Small intestine (tissue), 7 donors: ENCODE results near the gene CCR5AS.

Experiments
- DNase-seq, 2 donors: peaks; one replicate each; pipeline versions ENCODE4 v3.0.0 to v3.0.0-alpha.2; 2013
- FAIRE-seq: peaks from 2 replicates; lab custom pipeline; 2012; peaks lifted over from hg19 to GRCh38; lab: Jason Lieb, UNC
- H3K27ac ChIP-seq, 3 donors: one replicate each; pipeline ENCODE4 v1.5.1; 2013; ENCODE audit warnings: low read length in 2 of 3, mild to moderate bottlenecking in 2 of 3, control low read depth in 1 of 3, inconsistent platforms in 1 of 3, low read depth in 1 of 3, moderate library complexity in 1 of 3
- H3K27me3 ChIP-seq, 3 donors: one replicate each; pipeline ENCODE4 v1.6.1; 2013; ENCODE audit warnings: low read length in 3 of 3, inconsistent platforms in 1 of 3; ENCODE audit not compliant: control insufficient read depth in 3 of 3, insufficient read depth in 3 of 3
- H3K36me3 ChIP-seq, 3 donors: one replicate each; pipeline ENCODE4 v1.6.1; 2013; ENCODE audit warnings: low read length in 3 of 3, inconsistent platforms in 1 of 3, low read depth in 1 of 3, mild to moderate bottlenecking in 1 of 3, moderate library complexity in 1 of 3; ENCODE audit not compliant: control insufficient read depth in 3 of 3, insufficient read depth in 2 of 3
- H3K4me1 ChIP-seq, 3 donors: one replicate each; pipeline ENCODE4 v1.6.1; 2013; ENCODE audit warnings: low read length in 2 of 3, inconsistent platforms in 1 of 3, low read depth in 1 of 3, mild to moderate bottlenecking in 1 of 3, moderate library complexity in 1 of 3; ENCODE audit not compliant: control insufficient read depth in 3 of 3, insufficient read depth in 2 of 3
- H3K4me3 ChIP-seq, 3 donors: one replicate each; pipeline ENCODE4 v1.5.1; 2013; ENCODE audit warnings: low read length in 3 of 3, control low read depth in 1 of 3, inconsistent platforms in 1 of 3, low read depth in 1 of 3, mild to moderate bottlenecking in 1 of 3, moderate library complexity in 1 of 3
- H3K9me3 ChIP-seq, 2 donors: one replicate each; pipeline ENCODE4 v1.6.1; 2013; ENCODE audit warnings: low read depth in 1 of 2, low read length in 1 of 2; ENCODE audit not compliant: control insufficient read depth in 2 of 2, insufficient read depth in 1 of 2
- WGBS, 3 donors: extraction: QIAGEN DNeasy Blood & Tissue Kit; methylation state at CpG; one replicate each; pipeline ENCODE4 v1.1.7; 2013; 5-methylcytosine and 5-hydroxymethylcytosine counted together
- donor health status: healthy with polysubstance abuse.
- donor health status: control.
- donor health status: control.
- donor health status: Bipolar disorder and iron deficiency.
- donor health status: healthy.

The CCR5AS gene

DNA sequence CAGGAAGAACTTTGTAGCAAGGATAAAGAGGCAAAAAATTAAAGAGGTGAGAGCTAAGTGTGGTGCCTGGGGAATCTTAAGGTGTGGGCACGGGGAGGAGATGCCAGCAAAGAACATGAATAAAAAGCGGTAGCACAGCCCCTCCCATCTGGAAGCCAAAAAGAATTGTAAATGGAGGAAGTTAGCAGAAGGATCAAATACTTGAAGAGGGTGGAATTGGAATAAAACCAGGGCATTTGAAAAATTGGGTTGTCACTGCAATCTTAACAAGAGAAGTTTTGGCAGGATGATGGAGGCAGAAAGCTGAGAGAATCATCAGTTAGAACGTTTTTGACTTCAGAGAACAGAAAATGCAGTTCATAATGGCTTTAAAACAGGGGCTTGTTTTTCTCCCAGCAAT is 50.6 kb downstream of the CCR5AS start:
- Histone ChIP-seq H3K4me3 (no peak overlapping the region), H3K27ac (no peak overlapping the region), H3K27me3 (peaks cover 0 to 15% (median 3%) of the 10 kb centered on the region in 3 donors), H3K36me3 (no peaks in the 10 kb centered on the region), H3K4me1 (no peaks in the 10 kb centered on the region), H3K9me3 (no peaks in the 10 kb centered on the region)
- no peak for DNase-seq
- no peak for FAIRE-seq
- 50 to 54% (median 52%) methylated on average over 3 of the region's 3 CpGs for WGBS, 3 donors

DNA sequence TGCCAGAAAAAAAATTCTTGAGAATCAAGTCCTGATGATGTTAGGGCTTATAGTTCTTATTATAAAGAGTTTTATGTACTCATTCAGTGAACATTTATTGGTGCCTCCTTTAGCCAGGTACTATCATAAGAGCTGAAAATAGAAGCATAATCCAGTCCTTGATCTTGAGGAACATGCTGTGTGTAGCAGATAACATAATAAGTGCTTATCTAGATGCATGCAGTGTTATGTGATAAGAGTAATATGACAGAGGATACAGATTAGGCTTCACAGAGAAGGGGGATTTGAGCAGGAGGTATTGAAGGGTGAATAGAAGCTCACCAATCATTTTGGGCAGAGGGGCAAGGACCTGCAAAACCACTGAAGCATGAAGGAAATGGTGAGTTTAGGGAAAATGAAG is 51.9 kb downstream of the CCR5AS start:
- Histone ChIP-seq H3K9me3 (no peaks in the 10 kb centered on the region), H3K27me3 (peaks cover 0 to 15% (median 3%) of the 10 kb centered on the region in 3 donors), H3K27ac (peak overlapping the region in 1 of 3 donors; percentile 25), H3K4me1 (no peaks in the 10 kb centered on the region), H3K4me3 (no peak overlapping the region), H3K36me3 (no peaks in the 10 kb centered on the region)
- no peak for DNase-seq
- FAIRE-seq = no peak

GRCh38 chr3:46354478-46354877 is 52.4 kb downstream of the CCR5AS start:
- Histone ChIP-seq H3K9me3 (no peaks in the 10 kb centered on the region), H3K27ac (peak overlapping the region in 1 of 3 donors; percentile 72), H3K36me3 (no peaks in the 10 kb centered on the region), H3K4me3 (no peak overlapping the region), H3K4me1 (no peaks in the 10 kb centered on the region), H3K27me3 (peaks cover 0 to 15% (median 3%) of the 10 kb centered on the region in 3 donors)
- DNase-seq (no peak), FAIRE-seq (no peak)
- 38 to 50% (median 40%) methylated on average over 1 of the region's 1 CpG for whole genome bisulfite sequencing, 3 donors

GRCh38 chr3:46353647-46354410 is 53.0 kb downstream of the CCR5AS start, which contains the start of gene CCR2:
Gene CCR2 (plus strand): TSS chr3:46354111. CDS start chr3:46357528, 3,417 bp downstream.
- Histone ChIP-seq H3K4me3 (no peak within 1 kb of the TSS), H3K27ac (peak within 1 kb of the TSS in 1 of 3 donors; percentile 72), H3K9me3 (no peaks in the 10 kb centered on the region)

DNA sequence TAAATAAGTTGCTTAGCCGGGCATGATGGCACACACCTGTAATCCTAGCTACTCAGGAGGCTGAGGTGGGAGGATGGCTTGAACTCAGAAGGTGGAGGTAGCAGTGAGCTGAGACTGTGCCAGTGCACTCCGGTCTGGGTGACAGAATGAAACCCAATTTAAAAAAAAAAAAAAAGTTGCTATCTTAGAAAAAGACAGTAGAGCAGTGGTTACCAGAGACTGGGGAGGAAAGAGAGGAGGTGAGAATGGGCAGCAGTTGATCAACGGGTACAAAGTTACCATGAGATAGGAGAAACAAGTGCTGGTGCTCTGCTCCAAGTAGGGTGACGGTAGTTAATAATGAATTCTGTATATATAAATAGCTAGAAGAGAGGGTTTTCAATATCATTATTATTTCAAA is 53.8 kb downstream of the CCR5AS start:
- WGBS, 3 donors = 66 to 83% (median 71%) methylated on average over 4 of the region's 4 CpGs

More at GRCh38 chr3:46353647-46354410, 53.0 kb downstream of the CCR5AS start, which contains the start of gene CCR2:
- Histone ChIP-seq H3K4me1 (no peaks in the 10 kb centered on the region), H3K36me3 (no peaks in the 10 kb centered on the region), H3K27me3 (peaks cover 0 to 16% (median 3%) of the 10 kb centered on the region in 3 donors)
- DNase-seq (no peak), FAIRE-seq (no peak)
- WGBS, 3 donors = 56 to 65% (median 63%) methylated on average over 7 of the region's 7 CpGs

GRCh38 chr3:46351646-46352045 is 55.2 kb downstream of the CCR5AS start:
- WGBS, 3 donors = 83 to 90% (median 88%) methylated on average over 3 of the region's 3 CpGs
- H3K4me1 ChIP-seq = no peaks in the 10 kb centered on the region
- peaks cover 0 to 14% (median 3%) of the 10 kb centered on the region in 3 donors for H3K27me3 ChIP-seq
- H3K4me3 ChIP-seq = no peak overlapping the region
- peaks cover 0 to 4% of the 10 kb centered on the region in 2 donors for H3K9me3 ChIP-seq
- FAIRE-seq = no peak
- H3K27ac ChIP-seq = no peak overlapping the region
- no peak for DNase-seq
- H3K36me3 ChIP-seq = no peaks in the 10 kb centered on the region

More for the DNA sequence above, 53.8 kb downstream of the CCR5AS start:
- H3K4me3 ChIP-seq = no peak overlapping the region
- H3K27me3 ChIP-seq = peaks cover 0 to 16% (median 3%) of the 10 kb centered on the region in 3 donors
- H3K36me3 ChIP-seq = no peaks in the 10 kb centered on the region
- H3K27ac ChIP-seq = no peak overlapping the region
- DNase-seq (no peak), FAIRE-seq (no peak)
- no peaks in the 10 kb centered on the region for H3K4me1 ChIP-seq
- no peaks in the 10 kb centered on the region for H3K9me3 ChIP-seq

- DNase-seq = no peak
- peak overlapping the region in 2 of 3 donors; percentile 48 to 74 for H3K27ac ChIP-seq
- no peaks in the 10 kb centered on the region for H3K4me1 ChIP-seq
- FAIRE-seq = no peak
- no peaks in the 10 kb centered on the region for H3K36me3 ChIP-seq
- peaks cover 0 to 10% (median 3%) of the 10 kb centered on the region in 3 donors for H3K27me3 ChIP-seq
- peaks cover 0 to 4% of the 10 kb centered on the region in 2 donors for H3K9me3 ChIP-seq
- H3K4me3 ChIP-seq = no peak overlapping the region
- WGBS, 3 donors = 52 to 86% (median 54%) methylated on average over 1 of the region's 1 CpG
These were observed 56.7 kb downstream of the CCR5AS start for GRCh38 chr3:46350262-46350565.

GRCh38 chr3:46349484-46350261 is 57.2 kb downstream of the CCR5AS start:
- no peaks in the 10 kb centered on the region for H3K36me3 ChIP-seq
- FAIRE-seq = no peak
- no peaks in the 10 kb centered on the region for H3K4me1 ChIP-seq
- no peak overlapping the region for H3K4me3 ChIP-seq
- peaks cover 0 to 9% (median 3%) of the 10 kb centered on the region in 3 donors for H3K27me3 ChIP-seq
- DNase-seq = peak in 1 of 2 donors; percentile 46
- WGBS, 3 donors = 52 to 79% (median 59%) methylated on average over 2 of the region's 2 CpGs
- peak overlapping the region in 2 of 3 donors; percentile 48 to 74 for H3K27ac ChIP-seq
- H3K9me3 ChIP-seq = peaks cover 0 to 4% of the 10 kb centered on the region in 2 donors
